Mesenchymal stem cell (in vitro differentiated cells and primary cell): ENCODE measurements around the gene TIPARP.

Experiments used
- DNase-seq: peaks from one replicate; pipeline ENCODE4 v3.0.0-alpha.2; 2013
- H2AFZ ChIP-seq: one replicate; pipeline ENCODE4 v1.6.1; 2013; ENCODE audit warnings: low read depth, mild to moderate bottlenecking, control low read depth, inconsistent platforms, low read length, moderate library complexity
- H2AK5ac ChIP-seq: 2 replicates; pipeline ENCODE4 v1.6.1; 2013; ENCODE audit warnings: low read length, moderate library complexity, mild to moderate bottlenecking, inconsistent platforms; ENCODE audit not compliant: severe bottlenecking
- H2BK120ac ChIP-seq: one replicate; pipeline ENCODE4 v1.6.1; 2013; ENCODE audit warnings: low read depth, mild to moderate bottlenecking, inconsistent platforms, low read length, moderate library complexity
- H2BK12ac ChIP-seq, 2 experiments: one replicate each; pipeline ENCODE4 v1.6.1; 2013; ENCODE audit warnings: inconsistent platforms in 2 of 2, low read length in 2 of 2, mild to moderate bottlenecking in 2 of 2, moderate library complexity in 2 of 2, control low read depth in 1 of 2
- H2BK15ac ChIP-seq: one replicate; pipeline ENCODE4 v1.6.1; 2013; ENCODE audit warnings: mild to moderate bottlenecking, low read depth, inconsistent platforms; ENCODE audit not compliant: poor library complexity, severe bottlenecking
- H2BK5ac ChIP-seq: 2 replicates; pipeline ENCODE4 v1.6.1; 2013; ENCODE audit warnings: low read depth, mild to moderate bottlenecking, low read length, control low read depth, inconsistent platforms; ENCODE audit not compliant: poor library complexity, severe bottlenecking
- H3K14ac ChIP-seq, 2 experiments: one replicate each; pipeline ENCODE4 v1.6.1; 2013; ENCODE audit warnings: inconsistent platforms in 2 of 2, low read length in 2 of 2, control low read depth in 1 of 2, mild to moderate bottlenecking in 1 of 2, moderate library complexity in 1 of 2
- H3K18ac ChIP-seq, 2 experiments: one replicate each; pipeline ENCODE4 v1.6.1; 2013; ENCODE audit warnings: inconsistent platforms in 2 of 2, low read length in 2 of 2, control low read depth in 1 of 2, low read depth in 1 of 2, mild to moderate bottlenecking in 1 of 2
- H3K23ac ChIP-seq, 2 experiments: one replicate each; pipeline ENCODE4 v1.6.1; 2013; ENCODE audit warnings: inconsistent platforms in 2 of 2, low read length in 2 of 2, mild to moderate bottlenecking in 2 of 2, moderate library complexity in 2 of 2, control low read depth in 1 of 2
- H3K27ac ChIP-seq: 2 replicates; pipeline ENCODE4 v1.5.1; 2013; ENCODE audit warnings: mild to moderate bottlenecking, moderate library complexity, low read length, control low read depth, inconsistent platforms; ENCODE audit not compliant: poor library complexity, severe bottlenecking
- H3K27me3 ChIP-seq, 2 experiments: 2 replicates each; pipeline versions ENCODE4 v1.6.1 to v1.7.0; 2013; ENCODE audit warnings: low read length in 2 of 2, mild to moderate bottlenecking in 2 of 2, moderate library complexity in 2 of 2, control low read depth in 1 of 2, inconsistent platforms in 1 of 2; ENCODE audit not compliant: control insufficient read depth in 1 of 2, insufficient read depth in 1 of 2
- H3K36me3 ChIP-seq, 2 experiments: 2 replicates each; pipeline versions ENCODE4 v1.6.1 to v1.7.0; 2013; ENCODE audit warnings: low read length in 2 of 2, control low read depth in 1 of 2, inconsistent platforms in 1 of 2, low read depth in 1 of 2, mild to moderate bottlenecking in 1 of 2; ENCODE audit not compliant: insufficient read depth in 2 of 2, control insufficient read depth in 1 of 2
- H3K4ac ChIP-seq, 2 experiments: one replicate each; pipeline ENCODE4 v1.6.1; 2013; ENCODE audit warnings: inconsistent platforms in 2 of 2, low read length in 2 of 2, mild to moderate bottlenecking in 2 of 2, moderate library complexity in 2 of 2, control low read depth in 1 of 2, low read depth in 1 of 2
- H3K4me1 ChIP-seq: 2 replicates; pipeline ENCODE4 v1.6.1; 2013; ENCODE audit warnings: low read depth, low read length, control low read depth; ENCODE audit not compliant: control insufficient read depth, insufficient read depth
- H3K4me2 ChIP-seq: 2 replicates; pipeline ENCODE4 v1.6.1; 2013; ENCODE audit warnings: low read length, mild to moderate bottlenecking, inconsistent platforms; ENCODE audit not compliant: poor library complexity, severe bottlenecking
- H3K4me3 ChIP-seq, 2 experiments: 2 replicates each; pipeline versions ENCODE4 v1.5.1 to v1.7.0; 2013; ENCODE audit warnings: low read length in 2 of 2, mild to moderate bottlenecking in 2 of 2, control low read depth in 1 of 2, low read depth in 1 of 2; ENCODE audit not compliant: insufficient read depth in 1 of 2
- H3K79me1 ChIP-seq: replicated peaks from 2 replicates; pipeline ENCODE4 v1.6.1; 2013; ENCODE audit warnings: mild to moderate bottlenecking, control low read depth, low read length, inconsistent platforms; ENCODE audit not compliant: poor library complexity, severe bottlenecking
- H3K9ac ChIP-seq: 2 replicates; pipeline ENCODE4 v1.7.0; 2013; ENCODE audit warnings: mild to moderate bottlenecking, low read length, moderate library complexity
- H3K9me3 ChIP-seq: 2 replicates; pipeline ENCODE4 v1.7.0; 2013; ENCODE audit warnings: mild to moderate bottlenecking, low read length; ENCODE audit not compliant: control insufficient read depth
- H4K8ac ChIP-seq: one replicate; pipeline ENCODE4 v1.6.1; 2013; ENCODE audit warnings: inconsistent platforms, mild to moderate bottlenecking, low read length, moderate library complexity
- H4K91ac ChIP-seq: one replicate; pipeline ENCODE4 v1.6.1; 2013; ENCODE audit warnings: mild to moderate bottlenecking, low read length, inconsistent platforms
- WGBS: methylation state at CpG from one replicate; pipeline ENCODE4 v1.1.7; 2013; ENCODE audit warnings: mixed read lengths; 5-methylcytosine and 5-hydroxymethylcytosine counted together

Gene TIPARP

DNA sequence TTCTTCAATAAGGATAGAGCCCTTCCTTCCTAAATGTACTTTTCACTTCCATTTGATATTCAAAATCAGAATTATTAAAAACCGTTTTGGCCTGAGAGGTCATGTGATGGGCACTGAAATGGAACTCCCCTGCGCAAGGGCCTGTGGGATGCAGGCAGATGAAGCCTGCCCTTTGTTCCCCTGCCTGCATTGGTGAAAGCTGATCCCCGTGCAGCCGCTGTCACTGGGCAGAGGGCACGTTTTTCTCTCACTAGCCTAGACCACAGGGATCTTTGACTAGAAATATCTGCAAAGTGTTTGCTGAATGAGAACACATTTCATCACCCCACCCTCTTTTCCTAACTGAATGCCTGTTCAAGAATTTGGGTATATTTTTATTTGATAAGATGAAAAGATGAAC, 74.9 kb downstream of the TIPARP start:
- Histone ChIP-seq H4K91ac (no peak overlapping the region), H3K14ac (no peak overlapping the region), H2BK15ac (no peak overlapping the region), H2BK12ac (no peak overlapping the region), H2AK5ac (no peak overlapping the region), H3K18ac (no peak overlapping the region), H3K4me2 (no peak overlapping the region), H2AFZ (no peak overlapping the region), H3K36me3 (peaks cover 0 to 9% of the 10 kb centered on the region in 2 experiments), H2BK120ac (no peak overlapping the region), H2BK5ac (no peak overlapping the region), H4K8ac (no peak overlapping the region), H3K9ac (no peak overlapping the region), H3K4me3 (no peak overlapping the region), H3K4ac (no peak overlapping the region), H3K27ac (peak overlapping the region; percentile 62), H3K23ac (no peak overlapping the region), H3K4me1 (peaks cover 9% of the 10 kb centered on the region), H3K9me3 (peaks cover 18% of the 10 kb centered on the region), H3K79me1 (peaks cover 3% of the 10 kb centered on the region), H3K27me3 (no peaks in the 10 kb centered on the region)
- 58% methylated on average over 4 of the region's 5 CpGs for WGBS
- DNase-seq = no peak

- Histone ChIP-seq H3K9ac (peak overlapping the region; percentile 86), H3K4me2 (no peak overlapping the region), H2BK120ac (no peak overlapping the region), H3K18ac (peak overlapping the region in 1 of 2 experiments; percentile 18), H2AK5ac (peak overlapping the region; percentile 15), H3K79me1 (peaks cover 3% of the 10 kb centered on the region), H3K23ac (no peak overlapping the region), H2BK5ac (no peak overlapping the region), H3K27me3 (no peaks in the 10 kb centered on the region), H2AFZ (no peak overlapping the region), H4K91ac (no peak overlapping the region), H3K27ac (peak overlapping the region; percentile 97), H3K4ac (no peak overlapping the region), H2BK12ac (peak overlapping the region in 1 of 2 experiments; percentile 45), H3K4me1 (peaks cover 9% of the 10 kb centered on the region), H4K8ac (peak overlapping the region; percentile 5), H2BK15ac (no peak overlapping the region), H3K9me3 (peaks cover 18% of the 10 kb centered on the region), H3K14ac (no peak overlapping the region), H3K36me3 (peaks cover 0 to 9% of the 10 kb centered on the region in 2 experiments), H3K4me3 (peak overlapping the region in 1 of 2 experiments; percentile 33)
- peak; percentile 75 for DNase-seq
- 22% methylated on average over 3 of the region's 3 CpGs for WGBS
Observed at GRCh38 chr3:156750191-156750873, 75.9 kb downstream of the TIPARP start.

DNA sequence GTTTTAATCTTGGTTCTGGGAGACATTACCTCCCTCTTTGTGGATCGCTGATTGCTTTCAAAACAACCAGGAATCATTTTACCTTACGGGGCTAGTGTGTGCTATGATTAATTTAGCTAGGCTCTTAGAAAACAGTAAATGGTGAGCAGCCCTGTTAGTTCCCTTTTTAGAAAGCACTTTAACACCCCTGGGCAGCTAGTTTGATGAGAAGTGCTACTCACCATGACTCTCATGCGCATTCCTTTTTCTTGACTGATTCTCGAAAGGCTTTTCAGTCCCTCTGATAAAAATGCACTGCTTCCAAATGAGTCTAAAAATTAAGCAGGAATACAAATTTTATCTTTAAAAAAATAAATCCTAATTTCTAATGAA, 76.5 kb downstream of the TIPARP start:
- no peak overlapping the region for H2BK120ac ChIP-seq
- H3K79me1 ChIP-seq = peaks cover 3% of the 10 kb centered on the region
- H3K14ac ChIP-seq = no peak overlapping the region
- peak overlapping the region in 1 of 2 experiments; percentile 34 for H3K4me3 ChIP-seq
- no peak for DNase-seq
- 43% methylated on average over 1 of the region's 4 CpGs for WGBS
- no peak overlapping the region for H4K8ac ChIP-seq
- H4K91ac ChIP-seq = no peak overlapping the region
- no peak overlapping the region for H2BK15ac ChIP-seq
- H3K27me3 ChIP-seq = no peaks in the 10 kb centered on the region
- H2BK5ac ChIP-seq = no peak overlapping the region
- no peak overlapping the region for H3K4me2 ChIP-seq
- H3K18ac ChIP-seq = no peak overlapping the region
- H3K23ac ChIP-seq = no peak overlapping the region
- H3K27ac ChIP-seq = peak overlapping the region; percentile 97
- peak overlapping the region; percentile 86 for H3K9ac ChIP-seq
- no peak overlapping the region for H2BK12ac ChIP-seq
- H2AK5ac ChIP-seq = peak overlapping the region; percentile 15
- peaks cover 0 to 9% of the 10 kb centered on the region in 2 experiments for H3K36me3 ChIP-seq
- peaks cover 9% of the 10 kb centered on the region for H3K4me1 ChIP-seq
- H2AFZ ChIP-seq = no peak overlapping the region
- no peak overlapping the region for H3K4ac ChIP-seq
- peaks cover 18% of the 10 kb centered on the region for H3K9me3 ChIP-seq

DNA sequence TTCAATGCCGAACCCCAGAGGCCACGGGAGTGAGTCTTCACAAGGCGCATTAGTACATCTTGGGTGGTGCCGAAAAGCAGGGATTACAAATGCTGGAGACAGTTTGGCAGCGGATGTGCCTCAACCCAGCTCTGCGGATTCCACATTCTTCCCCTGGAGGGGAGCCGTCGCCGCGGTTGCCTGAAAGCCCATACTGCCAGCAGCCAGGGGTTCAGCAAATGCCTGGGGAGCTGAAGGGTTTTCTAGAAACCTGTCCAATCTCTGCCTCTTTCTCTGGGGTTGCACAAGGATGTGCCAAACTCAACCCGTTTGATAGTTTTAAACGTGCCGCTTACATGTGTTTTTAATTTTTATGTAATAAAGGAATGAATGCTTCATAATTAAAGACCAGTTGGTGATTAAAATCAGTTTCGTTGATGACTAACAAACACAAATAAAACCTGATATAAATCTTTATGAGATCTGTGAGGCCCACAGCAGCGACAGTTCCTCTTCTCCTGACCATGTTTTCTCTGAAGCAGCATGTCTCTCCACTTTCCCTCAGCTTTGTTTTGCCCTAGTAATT, 77.2 kb downstream of the TIPARP start:
- peak overlapping the region in 1 of 2 experiments; percentile 44 for H2BK12ac ChIP-seq
- peaks cover 0 to 8% of the 10 kb centered on the region in 2 experiments for H3K36me3 ChIP-seq
- H3K27me3 ChIP-seq = no peaks in the 10 kb centered on the region
- no peak overlapping the region for H2AK5ac ChIP-seq
- H3K9me3 ChIP-seq = peaks cover 15% of the 10 kb centered on the region
- H3K9ac ChIP-seq = peak overlapping the region; percentile 86
- H3K18ac ChIP-seq = peak overlapping the region in 1 of 2 experiments; percentile 88
- H3K14ac ChIP-seq = no peak overlapping the region
- H3K27ac ChIP-seq = peak overlapping the region; percentile 97
- DNase-seq = peak; percentile 62
- peak overlapping the region; percentile 10 for H3K4me2 ChIP-seq
- no peak overlapping the region for H2BK120ac ChIP-seq
- H4K8ac ChIP-seq = peak overlapping the region; percentile 67
- peak overlapping the region in 1 of 2 experiments; percentile 34 for H3K4me3 ChIP-seq
- no peak overlapping the region for H2BK15ac ChIP-seq
- H2AFZ ChIP-seq = no peak overlapping the region
- no peak overlapping the region for H4K91ac ChIP-seq
- 32% methylated on average over 15 of the region's 15 CpGs for WGBS
- no peak overlapping the region for H3K23ac ChIP-seq
- H2BK5ac ChIP-seq = peak overlapping the region; percentile 76
- H3K79me1 ChIP-seq = peaks cover 3% of the 10 kb centered on the region
- peaks cover 9% of the 10 kb centered on the region for H3K4me1 ChIP-seq
- no peak overlapping the region for H3K4ac ChIP-seq
